ENCODE results near the gene CACNA1B. TPM values are rescaled to one million over a fixed set of nuclear protein-coding genes. Genes with fewer than 3 reads are reported as not detected.

CACNA1B gene
- polyA plus RNA-seq, 1 of the 3 experiments (the other 2 are of a cell fraction), result 0.03 TPM

GRCh38 chr9:137970098-137970497 is 92.5 kb downstream of the CACNA1B start:
- Histone ChIP-seq H3K4me1 (ENCODE audit: control insufficient read depth in 1 of 2, insufficient read depth in 2 of 2, low read depth in 1 of 2, low read length in 1 of 2) (peaks cover 0 to 20% of the 10 kb centered on the region in 2 experiments; a peak in 1 of 4 replicates), H4K20me1 (ENCODE audit: insufficient read depth) (no peaks in the 10 kb centered on the region), H2AFZ (ENCODE audit: low read depth) (no peak overlapping the region), H3K79me2 (ENCODE audit: insufficient read depth) (no peaks in the 10 kb centered on the region), H3K9me3 (no peaks in the 10 kb centered on the region), H3F3A (replicated peaks; ENCODE audit: insufficient read depth) (no peaks in the 10 kb centered on the region), H3K27ac (ENCODE audit: low read depth in 2 of 2, low read length in 1 of 2) (no peak overlapping the region), H3K4me2 (no peak overlapping the region), H3K36me3 (replicated peaks in 1 of 2; ENCODE audit: control insufficient read depth in 1 of 2, insufficient read depth in 2 of 2, low read length in 1 of 2) (no peaks in the 10 kb centered on the region), H3K4me3 (ENCODE audit: low read depth in 2 of 2, low read length in 1 of 2) (no peak overlapping the region), H3K9ac (no peak overlapping the region), H3K27me3 (ENCODE audit: insufficient read depth) (no peaks in the 10 kb centered on the region), H3K9me2 (no peaks in the 10 kb centered on the region)
- CTCF ChIA-PET, result interaction anchor here (1.1 kb wide), 1 partner anchor 297 kb away, joined by 3 read pairs; no protein-coding TSS in a partner anchor
- POLR2A ChIA-PET, result no interaction called here
- TF ChIP-seq IRF3 (IDR thresholded peaks at IDR 0.05; ENCODE audit: low read depth, low read length) (no peak), RFX5 (IDR thresholded peaks at IDR 0.05; ENCODE audit: low read length) (no peak), SMC3 (IDR thresholded peaks at IDR 0.05; ENCODE audit: low read depth, low read length) (no peak), YY1 (IDR thresholded peaks at IDR 0.05; ENCODE audit: low read depth) (no peak)
- peak; percentile 3 for DNase-seq

GRCh38 chr9:137970686-137971476 is 93.3 kb downstream of the CACNA1B start:
- Histone ChIP-seq H3K4me1 (ENCODE audit: control insufficient read depth in 1 of 2, insufficient read depth in 2 of 2, low read depth in 1 of 2, low read length in 1 of 2) (peaks cover 0 to 20% of the 10 kb centered on the region in 2 experiments; a peak in 1 of 4 replicates), H3K27me3 (ENCODE audit: insufficient read depth) (no peaks in the 10 kb centered on the region), H3F3A (replicated peaks; ENCODE audit: insufficient read depth) (no peaks in the 10 kb centered on the region), H3K4me3 (ENCODE audit: low read depth in 2 of 2, low read length in 1 of 2) (no peak overlapping the region), H3K9ac (no peak overlapping the region), H3K4me2 (no peak overlapping the region), H3K9me3 (no peaks in the 10 kb centered on the region), H3K27ac (ENCODE audit: low read depth in 2 of 2, low read length in 1 of 2) (no peak overlapping the region; a peak in 1 of 4 replicates), H3K79me2 (ENCODE audit: insufficient read depth) (no peaks in the 10 kb centered on the region), H4K20me1 (ENCODE audit: insufficient read depth) (no peaks in the 10 kb centered on the region), H3K36me3 (replicated peaks in 1 of 2; ENCODE audit: control insufficient read depth in 1 of 2, insufficient read depth in 2 of 2, low read length in 1 of 2) (no peaks in the 10 kb centered on the region), H3K9me2 (no peaks in the 10 kb centered on the region), H2AFZ (ENCODE audit: low read depth) (no peak overlapping the region)
- TF ChIP-seq GABPA (IDR thresholded peaks at IDR 0.05; ENCODE audit: low read depth) (no peak), POLR2AphosphoS5 (IDR thresholded peaks at IDR 0.05; ENCODE audit: low read depth, low read length) (no peak), ELF1 (IDR thresholded peaks at IDR 0.05) (no peak), RFX5 (IDR thresholded peaks at IDR 0.05; ENCODE audit: low read length) (no peak), PBX3 (IDR thresholded peaks at IDR 0.05) (no peak)
- WGBS (ENCODE audit: low lambda C conversion rate), result 60% methylated on average over 11 of the region's 18 CpGs
- peak; percentile 77 for DNase-seq
- POLR2A ChIA-PET, result no interaction called here
- CTCF ChIA-PET, result interaction anchor here (1.1 to 2.3 kb wide), 2 partner anchors 31 to 298 kb away, joined by 3 to 7 read pairs; no protein-coding TSS in a partner anchor

Measured in SK-N-SH (cell line).